ENCODE data around the gene UGT1A9.
"Not testable (repeated sequence)": the region's sequence is repeated elsewhere in the genome, so short reads cannot be mapped to it uniquely, and the experiment has no call there.

The UGT1A9 gene

GRCh38 chr2:233671290-233672161 lies at the start of gene UGT1A9:
UGT1A9 (plus strand) TSS chr2:233671898; CDS start chr2:233671935, 37 bp downstream.
- DNase-seq (ENCODE audit: low read depth): no peak

- DNase-seq (ENCODE audit: low read depth): no peak
Measured at GRCh38 chr2:233627331-233628025, 44.2 kb upstream of the UGT1A9 start.

GRCh38 chr2:233636306-233636705 lies 35.4 kb upstream of the UGT1A9 start, which contains the start of gene UGT1A10:
UGT1A10 (plus strand) TSS chr2:233636448; CDS start chr2:233636523, 75 bp downstream.
- not testable (repeated sequence) for DNase-seq (ENCODE audit: low read depth)

GRCh38 chr2:233638836-233639235 lies 32.9 kb upstream of the UGT1A9 start:
- no peak for DNase-seq (ENCODE audit: low read depth)

GRCh38 chr2:233639860-233640259 lies 31.8 kb upstream of the UGT1A9 start:
- no peak for DNase-seq (ENCODE audit: low read depth)

GRCh38 chr2:233643128-233643527 lies 28.6 kb upstream of the UGT1A9 start:
- DNase-seq (ENCODE audit: low read depth): no peak

GRCh38 chr2:233646033-233646432 lies 25.7 kb upstream of the UGT1A9 start:
- DNase-seq (ENCODE audit: low read depth): not testable (repeated sequence)

- no peak for DNase-seq (ENCODE audit: low read depth)
Measured at GRCh38 chr2:233650981-233651380, 20.7 kb upstream of the UGT1A9 start.

- no peak for DNase-seq (ENCODE audit: low read depth)
Measured at GRCh38 chr2:233651430-233651829, 20.3 kb upstream of the UGT1A9 start.

- DNase-seq (ENCODE audit: low read depth): no peak
Measured at GRCh38 chr2:233654501-233654900, 17.2 kb upstream of the UGT1A9 start.

- no peak for DNase-seq (ENCODE audit: low read depth)
Measured at GRCh38 chr2:233655043-233655442, 16.7 kb upstream of the UGT1A9 start.

GRCh38 chr2:233655943-233656342 lies 15.8 kb upstream of the UGT1A9 start:
- not testable (repeated sequence) for DNase-seq (ENCODE audit: low read depth)

- no peak for DNase-seq (ENCODE audit: low read depth)
Measured at GRCh38 chr2:233656443-233656842, 15.3 kb upstream of the UGT1A9 start.

GRCh38 chr2:233658610-233659009 lies 13.1 kb upstream of the UGT1A9 start:
- no peak for DNase-seq (ENCODE audit: low read depth)

GRCh38 chr2:233663911-233664310 lies 7.8 kb upstream of the UGT1A9 start:
- no peak for DNase-seq (ENCODE audit: low read depth)

GRCh38 chr2:233668605-233669260 lies 3.0 kb upstream of the UGT1A9 start:
- no peak for DNase-seq (ENCODE audit: low read depth)

- DNase-seq (ENCODE audit: low read depth): no peak
Measured at GRCh38 chr2:233672886-233673285, 1.2 kb downstream of the UGT1A9 start.

GRCh38 chr2:233673896-233674295 lies 2.2 kb downstream of the UGT1A9 start:
- DNase-seq (ENCODE audit: low read depth): no peak

GRCh38 chr2:233674314-233674713 lies 2.6 kb downstream of the UGT1A9 start:
- no peak for DNase-seq (ENCODE audit: low read depth)

- no peak for DNase-seq (ENCODE audit: low read depth)
Measured at GRCh38 chr2:233674995-233675394, 3.3 kb downstream of the UGT1A9 start.

- DNase-seq (ENCODE audit: low read depth): no peak
Measured at GRCh38 chr2:233676046-233676445, 4.3 kb downstream of the UGT1A9 start.

GRCh38 chr2:233679196-233679595 lies 7.5 kb downstream of the UGT1A9 start:
- no peak for DNase-seq (ENCODE audit: low read depth)

Measured in HS-27A (cell line).